HCT116 (cell line): ENCODE results near the gene FANK1. TPM values are rescaled to one million over a fixed set of nuclear protein-coding genes. Genes with fewer than 3 reads are reported as not detected.

ENCODE experiments used
- ATAC-seq: fragments of 200-7000 bp; cut with Tn5 transposase; 2 replicates; pipeline ENCODE4 v1.9.1; 2020; ENCODE audit warnings: mild to moderate bottlenecking, moderate library complexity
- BruUV-seq: library from RNA; stranded (reverse); fragments of 400-500 nt; replicated peaks from 2 replicates; lab custom pipeline; 2021; lab: Mats Ljungman, UMichigan
- CTCF ChIA-PET: fragments of 300-600 bp; sonication (Branson Sonifier 250); formaldehyde crosslinking; loops from one replicate; lab custom pipeline; 2021; ENCODE audit warnings: antibody characterized with exemption; lab: Charles Lee
- POLR2A ChIA-PET: fragments of 300-600, 350-600 bp; sonication (Branson Sonifier 250); formaldehyde crosslinking; loops from one replicate; lab custom pipeline; 2021; ENCODE audit warnings: antibody characterized with exemption; lab: Charles Lee
- RAD21 ChIA-PET, 2 experiments: fragments of 300-600 bp; sonication (Branson Sonifier 250); formaldehyde crosslinking; loops; one replicate each; lab custom pipeline; 2023; ENCODE audit warnings: low total read pairs in 2 of 2; ENCODE audit not compliant: uncharacterized antibody in 2 of 2, unreplicated experiment in 2 of 2, low non-redundant PET in 1 of 2; lab: Charles Lee
- DNase-seq: peaks from one replicate; pipeline ENCODE4 v3.0.0-alpha.2; 2010; ENCODE audit warnings: low read depth, low spot score
- H2AFZ ChIP-seq: fragments of 200-600 bp; shearing (Covaris generic), sonication (generic); 2 replicates; pipeline ENCODE4 v1.6.1; 2017; ENCODE audit warnings: low read depth, mixed run types, mixed read lengths, antibody characterized with exemption, low read length; ENCODE audit not compliant: poor library complexity, severe bottlenecking
- H3K27ac ChIP-seq: 2 replicates; pipeline ENCODE4 v1.5.1; 2012; ENCODE audit warnings: low read depth, low read length
- H3K27me3 ChIP-seq: fragments of 200-600 bp; sonication (generic); 2 replicates; pipeline ENCODE4 v1.6.1; 2016; ENCODE audit warnings: mixed run types, low read length, mixed read lengths; ENCODE audit not compliant: insufficient read depth
- H3K36me3 ChIP-seq, 2 experiments: fragments of 200-500 bp in 1 of 2; fragments of 200-600 bp in 1 of 2; sonication (Bioruptor generic) in 1 of 2; sonication (generic) in 1 of 2; 2 replicates each; pipeline versions ENCODE4 v1.5.1 to v1.6.1; 2014 to 2016; ENCODE audit warnings: low read length in 2 of 2, inconsistent platforms in 1 of 2, mixed read lengths in 1 of 2, mixed run types in 1 of 2; ENCODE audit not compliant: insufficient read depth in 2 of 2, control insufficient read depth in 1 of 2
- H3K4me1 ChIP-seq, 2 experiments: fragments of 200-600 bp in 1 of 2; sonication (generic) in 1 of 2; 2 replicates each; pipeline versions ENCODE4 v1.5.1 to v1.6.1; 2012 to 2017; ENCODE audit warnings: low read length in 2 of 2, inconsistent platforms in 1 of 2, mild to moderate bottlenecking in 1 of 2, mixed read lengths in 1 of 2, mixed run types in 1 of 2, moderate library complexity in 1 of 2; ENCODE audit not compliant: insufficient read depth in 2 of 2, control insufficient read depth in 1 of 2
- H3K4me2 ChIP-seq: fragments of 200-600 bp; sonication (generic); 2 replicates; pipeline ENCODE4 v1.6.1; 2017; ENCODE audit warnings: mixed run types, low read length, mixed read lengths
- H3K4me3 ChIP-seq, 2 experiments: fragments of 200-600 bp in 1 of 2; sonication (generic) in 1 of 2; replicated peaks in 1 of 2; 2 replicates each; pipeline ENCODE4 v1.5.1; 2011 to 2016; ENCODE audit warnings: low read length in 2 of 2, control low read depth in 1 of 2, low read depth in 1 of 2, mild to moderate bottlenecking in 1 of 2, mixed read lengths in 1 of 2, mixed run types in 1 of 2
- H3K79me2 ChIP-seq: fragments of 200-600 bp; sonication (generic); 2 replicates; pipeline ENCODE4 v1.6.1; 2017; ENCODE audit warnings: mild to moderate bottlenecking, mixed run types, low read length, moderate library complexity, mixed read lengths; ENCODE audit not compliant: insufficient read depth
- H3K9ac ChIP-seq: fragments of 200-600 bp; sonication (generic); 2 replicates; pipeline ENCODE4 v1.6.1; 2016; ENCODE audit warnings: low read length, mixed read lengths
- H3K9me2 ChIP-seq: fragments of 200-600 bp; sonication (generic), shearing (Covaris generic); 2 replicates; pipeline ENCODE4 v1.6.1; 2017; ENCODE audit warnings: mixed run types, mild to moderate bottlenecking, moderate library complexity; ENCODE audit not compliant: insufficient read depth
- H3K9me3 ChIP-seq, 2 experiments: fragments of 200-500 bp in 1 of 2; fragments of 200-600 bp in 1 of 2; sonication (Bioruptor generic) in 1 of 2; sonication (generic) in 1 of 2; 2 replicates each; pipeline ENCODE4 v1.6.1; 2014 to 2017; ENCODE audit warnings: low read length in 2 of 2, mixed read lengths in 2 of 2, inconsistent platforms in 1 of 2, low read depth in 1 of 2, mild to moderate bottlenecking in 1 of 2, mixed run types in 1 of 2, moderate library complexity in 1 of 2; ENCODE audit not compliant: control insufficient read depth in 1 of 2, insufficient read depth in 1 of 2
- H4K20me1 ChIP-seq: fragments of 200-600 bp; sonication (generic), shearing (Covaris generic); 2 replicates; pipeline ENCODE4 v1.6.1; 2017; ENCODE audit warnings: mixed run types, mild to moderate bottlenecking, moderate library complexity; ENCODE audit not compliant: insufficient read depth
- EZH2phosphoT487 ChIP-seq: fragments of 200-600 bp; IDR thresholded peaks from 2 replicates; pipeline ENCODE4 v1.6.1; 2018; ENCODE audit warnings: antibody characterized with exemption, borderline replicate concordance
- POLR2AphosphoS5 ChIP-seq: IDR thresholded peaks from 2 replicates; pipeline ENCODE4 v1.6.1; 2011; ENCODE audit warnings: mild to moderate bottlenecking, low read depth, low read length, moderate library complexity
- intact Hi-C: fragments of 100-400 bp; cut with micrococcal nuclease; formaldehyde crosslinking; loops from 2 replicates; pipeline ENCODE4 v1.10.0; 2022
- total RNA-seq: library from RNA; stranded (reverse); gene quantifications from one replicate; pipeline ENCODE4 v1.2.1, GENCODE V29; 2021; ENCODE audit not compliant: unreplicated experiment
- TF ChIP-seq, protein P1 (sequence below): IDR thresholded peaks from 2 replicates; pipeline ENCODE4 v1.6.1; 2012
- TF ChIP-seq, protein P2 (sequence below): IDR thresholded peaks from 2 replicates; pipeline ENCODE4 v1.6.1; 2011; ENCODE audit warnings: mild to moderate bottlenecking, low read length, moderate library complexity; ENCODE audit not compliant: insufficient replicate concordance; ENCODE audit errors: extremely low read depth

The FANK1 gene
- total RNA-seq, 1 experiment from 2014 or later = 5.4 TPM

DNA sequence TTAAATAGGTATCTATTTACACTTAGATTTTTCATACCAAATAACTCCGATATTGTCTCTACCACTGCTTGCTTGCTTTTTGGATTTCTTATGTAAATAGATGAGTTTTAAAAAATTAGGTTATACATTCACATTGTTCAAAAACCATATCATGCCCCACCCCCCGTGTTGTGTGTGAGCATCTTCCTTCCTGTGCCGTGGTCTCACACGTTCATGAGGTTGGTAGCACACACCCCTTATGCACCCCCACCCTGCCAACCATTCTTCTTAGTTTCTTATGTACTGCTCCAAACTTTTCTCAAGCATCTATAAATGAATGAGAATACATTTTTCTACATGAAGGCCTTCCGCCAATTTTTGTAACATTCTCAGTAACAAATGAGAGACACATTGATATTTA lies 115.6 kb downstream of the FANK1 start:
- intact Hi-C loops = no loop called here
- peaks cover 0 to 5% of the 10 kb centered on the region in 2 experiments; a peak in 1 of 4 replicates for H3K4me1 ChIP-seq
- ChIA-PET POLR2A (no interaction called here), CTCF (no interaction called here), RAD21 (no interaction called here)
- no peak for TF ChIP-seq EZH2phosphoT487
- TF ChIP-seq, protein P1, sequence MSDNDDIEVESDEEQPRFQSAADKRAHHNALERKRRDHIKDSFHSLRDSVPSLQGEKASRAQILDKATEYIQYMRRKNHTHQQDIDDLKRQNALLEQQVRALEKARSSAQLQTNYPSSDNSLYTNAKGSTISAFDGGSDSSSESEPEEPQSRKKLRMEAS = no peak
- TF ChIP-seq POLR2AphosphoS5 = no peak
- TF ChIP-seq, protein P2, sequence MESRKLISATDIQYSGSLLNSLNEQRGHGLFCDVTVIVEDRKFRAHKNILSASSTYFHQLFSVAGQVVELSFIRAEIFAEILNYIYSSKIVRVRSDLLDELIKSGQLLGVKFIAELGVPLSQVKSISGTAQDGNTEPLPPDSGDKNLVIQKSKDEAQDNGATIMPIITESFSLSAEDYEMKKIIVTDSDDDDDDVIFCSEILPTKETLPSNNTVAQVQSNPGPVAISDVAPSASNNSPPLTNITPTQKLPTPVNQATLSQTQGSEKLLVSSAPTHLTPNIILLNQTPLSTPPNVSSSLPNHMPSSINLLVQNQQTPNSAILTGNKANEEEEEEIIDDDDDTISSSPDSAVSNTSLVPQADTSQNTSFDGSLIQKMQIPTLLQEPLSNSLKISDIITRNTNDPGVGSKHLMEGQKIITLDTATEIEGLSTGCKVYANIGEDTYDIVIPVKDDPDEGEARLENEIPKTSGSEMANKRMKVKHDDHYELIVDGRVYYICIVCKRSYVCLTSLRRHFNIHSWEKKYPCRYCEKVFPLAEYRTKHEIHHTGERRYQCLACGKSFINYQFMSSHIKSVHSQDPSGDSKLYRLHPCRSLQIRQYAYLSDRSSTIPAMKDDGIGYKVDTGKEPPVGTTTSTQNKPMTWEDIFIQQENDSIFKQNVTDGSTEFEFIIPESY = no peak
- no TSS peak for BruUV-seq
- no peaks in the 10 kb centered on the region for H3K36me3 ChIP-seq
- no peak overlapping the region for H2AFZ ChIP-seq
- H3K4me3 ChIP-seq = no peak overlapping the region
- no peaks in the 10 kb centered on the region for H3K9me2 ChIP-seq
- no peak overlapping the region for H3K4me2 ChIP-seq
- no peak for DNase-seq
- no peak overlapping the region for H3K9ac ChIP-seq
- no peaks in the 10 kb centered on the region for H3K27me3 ChIP-seq
- no peak for ATAC-seq
- no peaks in the 10 kb centered on the region for H4K20me1 ChIP-seq
- no peaks in the 10 kb centered on the region for H3K79me2 ChIP-seq
- H3K27ac ChIP-seq = no peak overlapping the region
- H3K9me3 ChIP-seq = no peaks in the 10 kb centered on the region

DNA sequence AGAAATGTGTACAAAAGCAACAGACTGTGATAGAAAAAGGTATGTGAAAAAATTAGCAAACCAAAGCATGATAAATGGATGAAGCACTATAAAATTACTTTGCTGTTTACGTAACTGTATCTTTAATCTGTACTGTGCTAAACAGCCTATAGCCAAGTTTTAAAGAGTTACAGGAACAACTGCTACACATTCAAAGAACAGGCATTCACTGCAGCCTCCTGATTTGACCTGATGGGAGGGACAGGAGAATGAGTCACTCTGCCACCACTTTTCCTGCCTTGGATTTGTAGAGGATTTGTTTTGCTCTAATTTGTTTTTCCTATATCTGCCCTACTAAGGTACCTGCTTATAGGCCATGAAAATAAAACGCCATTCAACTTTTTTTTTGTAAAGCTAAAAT lies 116.1 kb downstream of the FANK1 start:
- no peak overlapping the region for H3K9ac ChIP-seq
- ChIA-PET POLR2A (no interaction called here), RAD21 (no interaction called here), CTCF (interaction anchor here (1.1 kb wide), 1 partner anchor 9 kb away, joined by 3 read pairs; no protein-coding TSS in a partner anchor)
- no peaks in the 10 kb centered on the region for H3K9me3 ChIP-seq
- H3K4me1 ChIP-seq = peaks cover 0 to 5% of the 10 kb centered on the region in 2 experiments; a peak in 1 of 4 replicates
- H4K20me1 ChIP-seq = no peaks in the 10 kb centered on the region
- no peaks in the 10 kb centered on the region for H3K79me2 ChIP-seq
- no peak overlapping the region for H3K4me2 ChIP-seq
- DNase-seq (no peak), ATAC-seq (no peak)
- intact Hi-C loops = no loop called here
- no peak overlapping the region for H2AFZ ChIP-seq
- BruUV-seq = no TSS peak
- H3K27me3 ChIP-seq = no peaks in the 10 kb centered on the region
- H3K27ac ChIP-seq = no peak overlapping the region
- H3K9me2 ChIP-seq = no peaks in the 10 kb centered on the region
- no peaks in the 10 kb centered on the region for H3K36me3 ChIP-seq
- TF ChIP-seq POLR2AphosphoS5 = no peak
- TF ChIP-seq, protein P2 = no peak
- no peak overlapping the region for H3K4me3 ChIP-seq
